ENCODE data around the gene MBD3. TPM values are rescaled to one million over a fixed set of nuclear protein-coding genes. Genes with fewer than 3 reads are reported as not detected.

Gene MBD3
- total RNA-seq, 2 experiments from 2014 or later = 68.9 to 87.5 TPM

- intact Hi-C loops (cut with DNase I, micrococcal nuclease) = loop anchor here (1.0 to 5.0 kb wide), 14 partner anchors 14 to 645 kb away; partner anchors contain the start of genes TCF3 (in 2 of the 2), UQCR11 (in 2 of the 2), ATP8B3 (in 1 of the 2) and C19orf25 (in 1 of the 2)
- no peak for DNase-seq
- peaks cover 29% of the 10 kb centered on the region for H3K36me3 Mint-ChIP-seq (ENCODE audit: low read depth)
- POLR2A ChIA-PET = interaction anchor here (0.6 to 1.6 kb wide), 4 partner anchors 17 to 90 kb away, joined by 3 to 7 read pairs (median 4); no protein-coding TSS in a partner anchor
- H3K9me3 Mint-ChIP-seq (ENCODE audit: low read depth) = no peaks in the 10 kb centered on the region
- no peak for ATAC-seq
- no peaks in the 10 kb centered on the region for H3K27me3 Mint-ChIP-seq
- CTCF ChIA-PET = interaction anchor here (1.2 to 1.4 kb wide), 2 partner anchors 9 to 45 kb away, joined by 3 to 7 read pairs; no protein-coding TSS in a partner anchor
- H3K4me3 Mint-ChIP-seq = peak overlapping the region; percentile 94
- H3K4me1 Mint-ChIP-seq = peaks cover 22% of the 10 kb centered on the region
- H3K27ac Mint-ChIP-seq = peak overlapping the region; percentile 93
Measured at GRCh38 chr19:1591421-1592023, 1.1 kb downstream of the MBD3 start.

GRCh38 chr19:1590641-1591397, 1.8 kb downstream of the MBD3 start:
- H3K4me3 Mint-ChIP-seq = peak overlapping the region; percentile 94
- no peaks in the 10 kb centered on the region for H3K9me3 Mint-ChIP-seq (ENCODE audit: low read depth)
- H3K36me3 Mint-ChIP-seq (ENCODE audit: low read depth) = peaks cover 30% of the 10 kb centered on the region
- no peaks in the 10 kb centered on the region for H3K27me3 Mint-ChIP-seq
- ChIA-PET POLR2A (interaction anchor here (0.6 to 1.6 kb wide), 4 partner anchors 16 to 91 kb away, joined by 3 to 7 read pairs (median 4); no protein-coding TSS in a partner anchor), CTCF (interaction anchor here (0.5 to 1.4 kb wide), 6 partner anchors 9 to 1060 kb away, joined by 3 to 7 read pairs (median 4); no protein-coding TSS in a partner anchor)
- DNase-seq = peak; percentile 65
- intact Hi-C loops (cut with DNase I, micrococcal nuclease) = loop anchor here (5.0 kb wide), 2 partner anchors 61 to 271 kb away; partner anchors contain the start of genes KLF16 (in 1 of the 2) and TCF3 (in 1 of the 2)
- H3K27ac Mint-ChIP-seq = peak overlapping the region; percentile 93
- peaks cover 22% of the 10 kb centered on the region for H3K4me1 Mint-ChIP-seq
- peak; percentile 35 for ATAC-seq

GRCh38 chr19:1587872-1588271, 4.8 kb downstream of the MBD3 start:
- Mint-ChIP-seq H3K27me3 (no peaks in the 10 kb centered on the region), H3K27ac (peak overlapping the region; percentile 19), H3K4me3 (no peak overlapping the region), H3K9me3 (ENCODE audit: low read depth) (no peaks in the 10 kb centered on the region), H3K36me3 (ENCODE audit: low read depth) (peaks cover 43% of the 10 kb centered on the region), H3K4me1 (peaks cover 18% of the 10 kb centered on the region)
- ATAC-seq = no peak
- ChIA-PET CTCF (no interaction called here), POLR2A (no interaction called here)
- intact Hi-C loops (cut with DNase I, micrococcal nuclease) = no loop called here
- DNase-seq = no peak

GRCh38 chr19:1585243-1585580, 7.5 kb downstream of the MBD3 start:
- Mint-ChIP-seq H3K4me1 (peaks cover 7% of the 10 kb centered on the region), H3K4me3 (no peak overlapping the region), H3K27ac (no peak overlapping the region), H3K9me3 (ENCODE audit: low read depth) (no peaks in the 10 kb centered on the region), H3K27me3 (no peaks in the 10 kb centered on the region), H3K36me3 (ENCODE audit: low read depth) (peaks cover 38% of the 10 kb centered on the region)
- CTCF ChIA-PET = no interaction called here
- POLR2A ChIA-PET = no interaction called here
- intact Hi-C loops (cut with DNase I, micrococcal nuclease) = no loop called here
- ATAC-seq = no peak
- DNase-seq = no peak

GRCh38 chr19:1584500-1585242, 8.0 kb downstream of the MBD3 start:
- H3K27ac Mint-ChIP-seq = no peak overlapping the region
- intact Hi-C loops (cut with DNase I, micrococcal nuclease) = no loop called here
- H3K4me1 Mint-ChIP-seq = peaks cover 4% of the 10 kb centered on the region
- no peaks in the 10 kb centered on the region for H3K27me3 Mint-ChIP-seq
- ATAC-seq (no peak), DNase-seq (no peak)
- no peaks in the 10 kb centered on the region for H3K9me3 Mint-ChIP-seq (ENCODE audit: low read depth)
- POLR2A ChIA-PET = interaction anchor here (0.6 kb wide), 1 partner anchor 62 kb away, joined by 3 read pairs; no protein-coding TSS in a partner anchor
- peaks cover 37% of the 10 kb centered on the region for H3K36me3 Mint-ChIP-seq (ENCODE audit: low read depth)
- H3K4me3 Mint-ChIP-seq = no peak overlapping the region
- CTCF ChIA-PET = no interaction called here

GRCh38 chr19:1582201-1582600, 10.5 kb downstream of the MBD3 start:
- Mint-ChIP-seq H3K27me3 (no peaks in the 10 kb centered on the region), H3K36me3 (ENCODE audit: low read depth) (peaks cover 32% of the 10 kb centered on the region), H3K4me1 (peaks cover under 1% of the 10 kb centered on the region), H3K9me3 (ENCODE audit: low read depth) (no peaks in the 10 kb centered on the region), H3K27ac (no peak overlapping the region), H3K4me3 (no peak overlapping the region)
- intact Hi-C loops (cut with DNase I, micrococcal nuclease) = no loop called here
- DNase-seq (no peak), ATAC-seq (no peak)
- POLR2A ChIA-PET = no interaction called here
- CTCF ChIA-PET = interaction anchor here (1.4 kb wide), 1 partner anchor 8 kb away, joined by 3 read pairs; no protein-coding TSS in a partner anchor

- peaks cover 29% of the 10 kb centered on the region for H3K36me3 Mint-ChIP-seq (ENCODE audit: low read depth)
Measured at GRCh38 chr19:1580957-1581356, 11.7 kb downstream of the MBD3 start.

GRCh38 chr19:1580382-1580781, 12.3 kb downstream of the MBD3 start:
- DNase-seq = no peak
- H3K4me1 Mint-ChIP-seq = no peaks in the 10 kb centered on the region
- ChIA-PET CTCF (no interaction called here), POLR2A (no interaction called here)
- ATAC-seq = no peak
- H3K27ac Mint-ChIP-seq = no peak overlapping the region
- H3K36me3 Mint-ChIP-seq (ENCODE audit: low read depth) = peaks cover 23% of the 10 kb centered on the region
- intact Hi-C loops (cut with DNase I, micrococcal nuclease) = no loop called here
- no peaks in the 10 kb centered on the region for H3K9me3 Mint-ChIP-seq (ENCODE audit: low read depth)
- no peaks in the 10 kb centered on the region for H3K27me3 Mint-ChIP-seq
- no peak overlapping the region for H3K4me3 Mint-ChIP-seq

More at GRCh38 chr19:1580957-1581356, 11.7 kb downstream of the MBD3 start:
- Mint-ChIP-seq H3K4me1 (no peaks in the 10 kb centered on the region), H3K27me3 (no peaks in the 10 kb centered on the region), H3K9me3 (ENCODE audit: low read depth) (no peaks in the 10 kb centered on the region), H3K4me3 (no peak overlapping the region), H3K27ac (no peak overlapping the region)
- POLR2A ChIA-PET = no interaction called here
- intact Hi-C loops (cut with DNase I, micrococcal nuclease) = no loop called here
- CTCF ChIA-PET = no interaction called here
- ATAC-seq (no peak), DNase-seq (no peak)

GRCh38 chr19:1579222-1579621, 13.4 kb downstream of the MBD3 start:
- no peaks in the 10 kb centered on the region for H3K27me3 Mint-ChIP-seq
- intact Hi-C loops (cut with DNase I, micrococcal nuclease) = no loop called here
- POLR2A ChIA-PET = interaction anchor here (0.7 kb wide), 1 partner anchor 29 kb away, joined by 3 read pairs; no protein-coding TSS in a partner anchor
- no peak overlapping the region for H3K4me3 Mint-ChIP-seq
- CTCF ChIA-PET = no interaction called here
- no peak overlapping the region for H3K27ac Mint-ChIP-seq
- H3K4me1 Mint-ChIP-seq = no peaks in the 10 kb centered on the region
- ATAC-seq (no peak), DNase-seq (no peak)
- no peaks in the 10 kb centered on the region for H3K9me3 Mint-ChIP-seq (ENCODE audit: low read depth)
- peaks cover 18% of the 10 kb centered on the region for H3K36me3 Mint-ChIP-seq (ENCODE audit: low read depth)

GRCh38 chr19:1577929-1578618, 14.6 kb downstream of the MBD3 start:
- no peaks in the 10 kb centered on the region for H3K9me3 Mint-ChIP-seq (ENCODE audit: low read depth)
- ChIA-PET POLR2A (no interaction called here), CTCF (no interaction called here)
- ATAC-seq (no peak), DNase-seq (no peak)
- intact Hi-C loops (cut with DNase I, micrococcal nuclease) = no loop called here
- peaks cover 13% of the 10 kb centered on the region for H3K36me3 Mint-ChIP-seq (ENCODE audit: low read depth)
- no peak overlapping the region for H3K27ac Mint-ChIP-seq
- no peaks in the 10 kb centered on the region for H3K27me3 Mint-ChIP-seq
- H3K4me1 Mint-ChIP-seq = no peaks in the 10 kb centered on the region
- H3K4me3 Mint-ChIP-seq = no peak overlapping the region

All from activated CD4-positive, alpha-beta T cell treated with anti-CD3 and anti-CD28 coated beads for 36 hours (primary cell).